Loucy (cell line): ENCODE measurements around the gene MEGF10.

Experiments used
- H2AFZ ChIP-seq: fragments of 200-600 bp; sonication (generic); 2 replicates; pipeline ENCODE4 v1.6.0; 2016; ENCODE audit warnings: antibody characterized with exemption, mild to moderate bottlenecking, low read length, moderate library complexity
- H3F3A ChIP-seq: fragments of 200-600 bp; 2 replicates; pipeline ENCODE4 v1.6.0; 2016; ENCODE audit warnings: antibody characterized with exemption, low read depth, mild to moderate bottlenecking
- H3K27me3 ChIP-seq: fragments of 200-600 bp; sonication (generic); 2 replicates; pipeline ENCODE4 v1.6.1; 2014; ENCODE audit warnings: low read length, mild to moderate bottlenecking; ENCODE audit not compliant: insufficient read depth, poor library complexity, severe bottlenecking
- H3K36me3 ChIP-seq: fragments of 200-600 bp; sonication (generic); 2 replicates; pipeline ENCODE4 v1.6.1; 2016; ENCODE audit warnings: low read length; ENCODE audit not compliant: insufficient read depth
- H3K4me1 ChIP-seq: fragments of 200-600 bp; sonication (generic); 2 replicates; pipeline ENCODE4 v1.5.1; 2014; ENCODE audit warnings: low read length, mild to moderate bottlenecking; ENCODE audit not compliant: insufficient read depth, poor library complexity, severe bottlenecking
- H3K4me2 ChIP-seq: fragments of 200-600 bp; sonication (generic); 2 replicates; pipeline ENCODE4 v1.6.0; 2014; ENCODE audit warnings: antibody characterized with exemption, low read length, low read depth, mild to moderate bottlenecking; ENCODE audit not compliant: poor library complexity, severe bottlenecking
- H3K4me3 ChIP-seq: fragments of 200-600 bp; sonication (generic); 2 replicates; pipeline ENCODE4 v1.5.1; 2014; ENCODE audit warnings: low read length, mild to moderate bottlenecking, mixed read lengths; ENCODE audit not compliant: poor library complexity, severe bottlenecking
- H3K79me2 ChIP-seq: fragments of 200-600 bp; sonication (generic); 2 replicates; pipeline ENCODE4 v1.6.1; 2014; ENCODE audit warnings: low read length; ENCODE audit not compliant: insufficient read depth
- H3K9ac ChIP-seq: fragments of 200-600 bp; sonication (generic); 2 replicates; pipeline ENCODE4 v1.6.0; 2014; ENCODE audit warnings: mild to moderate bottlenecking, low read depth, low read length, moderate library complexity; ENCODE audit not compliant: poor library complexity, severe bottlenecking
- H3K9me2 ChIP-seq: fragments of 200-600 bp; sonication (generic); replicated peaks from 2 replicates; pipeline ENCODE4 v1.6.1; 2016; ENCODE audit warnings: low read depth, low read length, mixed read lengths
- H3K9me3 ChIP-seq: fragments of 200-600 bp; sonication (generic); 2 replicates; pipeline ENCODE4 v1.6.1; 2014; ENCODE audit warnings: mild to moderate bottlenecking, antibody characterized with exemption, low read length, low read depth; ENCODE audit not compliant: insufficient read depth
- H4K20me1 ChIP-seq: fragments of 200-600 bp; sonication (generic); 2 replicates; pipeline ENCODE4 v1.6.0; 2014; ENCODE audit warnings: antibody characterized with exemption, low read length, mild to moderate bottlenecking; ENCODE audit not compliant: insufficient read depth, poor library complexity, severe bottlenecking
- EZH2phosphoT487 ChIP-seq: fragments of 200-600 bp; IDR thresholded peaks from 2 replicates; pipeline ENCODE4 v1.6.1; 2018; ENCODE audit warnings: antibody characterized with exemption, mild to moderate bottlenecking, moderate library complexity, borderline replicate concordance
- TF ChIP-seq, protein P1 (sequence below): fragments of 200-600 bp; sonication (generic); conservative IDR thresholded peaks from 2 replicates; pipeline ENCODE4 v1.5.1; 2014; ENCODE audit warnings: mild to moderate bottlenecking, antibody characterized with exemption, low read length

The MEGF10 gene

DNA sequence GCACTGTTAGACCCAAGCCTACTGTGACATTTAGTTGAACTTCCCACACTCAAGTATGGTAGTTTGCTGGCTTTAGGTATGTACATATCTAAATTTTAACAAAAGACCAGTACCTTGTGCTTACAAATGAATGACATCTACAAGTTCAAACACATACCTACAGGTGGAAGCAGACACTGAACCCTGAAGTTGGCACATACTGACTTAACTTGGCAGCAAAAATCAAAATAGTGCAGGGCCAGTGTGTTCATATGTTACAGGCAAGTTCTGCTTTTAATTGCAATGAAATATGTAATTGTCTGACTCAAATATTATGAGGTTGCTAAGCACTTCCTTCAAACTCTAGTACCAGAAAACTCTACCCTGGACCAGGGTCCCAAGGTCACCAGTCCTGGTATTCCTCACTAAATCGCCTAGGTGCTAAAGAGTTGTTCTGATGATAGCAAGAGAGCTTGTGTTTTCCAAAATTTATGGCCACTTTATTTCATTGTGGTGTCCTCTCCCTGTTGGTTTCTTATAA, 77.4 kb downstream of the MEGF10 start:
- Histone ChIP-seq H3K4me3 (no peak overlapping the region), H3K36me3 (no peaks in the 10 kb centered on the region), H3K79me2 (no peaks in the 10 kb centered on the region), H3K9me3 (no peaks in the 10 kb centered on the region), H2AFZ (no peak overlapping the region), H3K4me2 (no peak overlapping the region), H3K9me2 (no peaks in the 10 kb centered on the region), H3K4me1 (no peaks in the 10 kb centered on the region), H3F3A (no peaks in the 10 kb centered on the region), H3K27me3 (no peaks in the 10 kb centered on the region), H3K9ac (no peak overlapping the region), H4K20me1 (no peaks in the 10 kb centered on the region)
- TF ChIP-seq, protein P1, sequence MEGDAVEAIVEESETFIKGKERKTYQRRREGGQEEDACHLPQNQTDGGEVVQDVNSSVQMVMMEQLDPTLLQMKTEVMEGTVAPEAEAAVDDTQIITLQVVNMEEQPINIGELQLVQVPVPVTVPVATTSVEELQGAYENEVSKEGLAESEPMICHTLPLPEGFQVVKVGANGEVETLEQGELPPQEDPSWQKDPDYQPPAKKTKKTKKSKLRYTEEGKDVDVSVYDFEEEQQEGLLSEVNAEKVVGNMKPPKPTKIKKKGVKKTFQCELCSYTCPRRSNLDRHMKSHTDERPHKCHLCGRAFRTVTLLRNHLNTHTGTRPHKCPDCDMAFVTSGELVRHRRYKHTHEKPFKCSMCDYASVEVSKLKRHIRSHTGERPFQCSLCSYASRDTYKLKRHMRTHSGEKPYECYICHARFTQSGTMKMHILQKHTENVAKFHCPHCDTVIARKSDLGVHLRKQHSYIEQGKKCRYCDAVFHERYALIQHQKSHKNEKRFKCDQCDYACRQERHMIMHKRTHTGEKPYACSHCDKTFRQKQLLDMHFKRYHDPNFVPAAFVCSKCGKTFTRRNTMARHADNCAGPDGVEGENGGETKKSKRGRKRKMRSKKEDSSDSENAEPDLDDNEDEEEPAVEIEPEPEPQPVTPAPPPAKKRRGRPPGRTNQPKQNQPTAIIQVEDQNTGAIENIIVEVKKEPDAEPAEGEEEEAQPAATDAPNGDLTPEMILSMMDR = no peak
- no peak for TF ChIP-seq EZH2phosphoT487

DNA sequence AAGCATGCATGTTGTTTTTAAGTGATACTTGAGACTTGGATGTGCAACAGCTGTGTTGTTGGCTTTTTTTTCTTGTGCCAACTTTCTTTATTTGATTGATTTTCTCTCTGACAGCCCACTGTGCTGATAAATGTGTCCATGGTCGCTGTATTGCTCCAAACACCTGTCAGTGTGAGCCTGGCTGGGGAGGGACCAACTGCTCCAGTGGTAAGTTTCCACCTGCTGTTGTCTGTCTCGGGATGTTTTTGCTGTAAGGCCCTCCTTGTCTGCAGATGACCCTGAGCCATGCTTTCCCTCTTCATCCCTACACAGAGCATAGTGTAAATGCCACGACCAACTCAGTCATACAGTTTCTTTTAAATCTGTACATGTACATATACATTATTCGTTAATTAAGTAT, 79.2 kb downstream of the MEGF10 start:
- no peaks in the 10 kb centered on the region for H3K27me3 ChIP-seq
- no peak overlapping the region for H3K9ac ChIP-seq
- no peaks in the 10 kb centered on the region for H3F3A ChIP-seq
- no peak overlapping the region for H3K4me2 ChIP-seq
- H2AFZ ChIP-seq = no peak overlapping the region
- H3K4me1 ChIP-seq = no peaks in the 10 kb centered on the region
- TF ChIP-seq, protein P1 = no peak
- TF ChIP-seq EZH2phosphoT487 = no peak
- no peak overlapping the region for H3K4me3 ChIP-seq
- H4K20me1 ChIP-seq = no peaks in the 10 kb centered on the region
- H3K36me3 ChIP-seq = no peaks in the 10 kb centered on the region
- H3K79me2 ChIP-seq = no peaks in the 10 kb centered on the region
- H3K9me3 ChIP-seq = no peaks in the 10 kb centered on the region
- H3K9me2 ChIP-seq = no peaks in the 10 kb centered on the region

DNA sequence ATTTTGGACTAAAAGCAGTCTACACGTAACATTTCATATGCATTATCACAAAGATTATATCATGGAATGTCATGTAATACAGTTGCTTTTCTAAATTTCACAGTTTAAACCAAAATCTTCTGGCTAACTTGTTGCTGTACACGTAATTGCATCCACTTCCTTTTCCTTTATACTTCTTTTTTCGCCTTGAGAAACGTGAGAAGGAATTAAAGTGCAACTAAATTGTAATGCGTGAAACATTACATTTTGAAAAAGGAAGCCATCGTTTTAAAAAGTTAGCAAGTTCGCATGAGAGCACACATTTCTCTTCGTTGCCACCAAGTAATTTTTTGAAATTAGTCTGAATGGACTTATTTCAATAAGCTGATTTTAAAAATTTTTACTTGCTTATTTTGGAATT, 80.0 kb downstream of the MEGF10 start:
- Histone ChIP-seq H3K9me3 (no peaks in the 10 kb centered on the region), H3K36me3 (no peaks in the 10 kb centered on the region), H3K4me3 (no peak overlapping the region), H4K20me1 (no peaks in the 10 kb centered on the region), H3K79me2 (no peaks in the 10 kb centered on the region), H2AFZ (no peak overlapping the region), H3F3A (no peaks in the 10 kb centered on the region), H3K27me3 (no peaks in the 10 kb centered on the region), H3K9me2 (no peaks in the 10 kb centered on the region), H3K9ac (no peak overlapping the region), H3K4me2 (no peak overlapping the region), H3K4me1 (no peaks in the 10 kb centered on the region)
- no peak for TF ChIP-seq EZH2phosphoT487
- TF ChIP-seq, protein P1 = no peak
